Transverse colon (tissue), 3 donors: Measurements from ENCODE around the gene OSTN.

Experiments
- CTCF ChIP-seq, 5 experiments: fragments of 200-600 bp in 3 of 5; fragments of 450-650 bp in 2 of 5; sonication (generic) in 3 of 5; IDR thresholded peaks; 1 replicate in 2 of 5; 2 replicates in 3 of 5; pipeline ENCODE4 v1.5.1; 2016 to 2017; ENCODE audit warnings: antibody characterized with exemption in 5 of 5, inconsistent platforms in 3 of 5, mild to moderate bottlenecking in 2 of 5, moderate library complexity in 1 of 5
- EP300 ChIP-seq: sonication (generic); formaldehyde crosslinking; IDR thresholded peaks from one replicate; pipeline ENCODE4 v1.6.1; 2017; ENCODE audit warnings: antibody characterized with exemption, low read depth
- POLR2A ChIP-seq: fragments of 450-650 bp; IDR thresholded peaks from one replicate; pipeline ENCODE4 v1.6.1; 2016; ENCODE audit warnings: antibody characterized with exemption, mild to moderate bottlenecking, moderate library complexity

GRCh38 chr3:191246630-191247029 lies 47.6 kb downstream of the OSTN start:
- TF ChIP-seq POLR2A (no peak), CTCF (IDR thresholded peaks at IDR 0.05) (no peak), EP300 (no peak)
